ENCODE data around the gene DPP4.

GRCh38 chr2:162009543-162009942 is 64.5 kb downstream of the DPP4 start:
- TF ChIP-seq CTCF (IDR thresholded peaks at IDR 0.05) = no peak
- TF ChIP-seq EZH2phosphoT487 (IDR thresholded peaks at IDR 0.05) = no peak
- TF ChIP-seq EZH2 (IDR thresholded peaks at IDR 0.05) = no peak

Data from neural progenitor cell (in vitro differentiated cells).